Dermis microvascular lymphatic vessel endothelial cell (primary cell): ENCODE measurements around the gene HEPHL1. TPM values are rescaled to one million over a fixed set of nuclear protein-coding genes. Genes with fewer than 3 reads are reported as not detected.

Experiments
- DNase-seq, 2 donors: peaks; one replicate each; pipeline versions ENCODE4 v3.0.0 to v3.0.0-alpha.2; 2010; ENCODE audit warnings: low read depth in 2 of 2
- total RNA-seq: library from RNA; depleted of rRNA; stranded (reverse); fragments of >200 nt; gene quantifications from 2 replicates; pipeline ENCODE4 v1.2.1, GENCODE V29; 2014

HEPHL1 gene
- total RNA-seq, 1 donor from 2014 or later: not detected

- no peak for DNase-seq
These were observed 3.4 kb downstream of the HEPHL1 start for GRCh38 chr11:94024547-94024946.

GRCh38 chr11:94025690-94026394, 4.7 kb downstream of the HEPHL1 start:
- DNase-seq: no peak

GRCh38 chr11:94027210-94027609, 6.1 kb downstream of the HEPHL1 start:
- no peak for DNase-seq

- DNase-seq: no peak
These were observed 7.3 kb downstream of the HEPHL1 start for GRCh38 chr11:94028436-94028835.

GRCh38 chr11:94030059-94030458, 8.9 kb downstream of the HEPHL1 start:
- no peak for DNase-seq

- no peak for DNase-seq
These were observed 10.5 kb downstream of the HEPHL1 start for GRCh38 chr11:94031625-94032024.

GRCh38 chr11:94032066-94032465, 10.9 kb downstream of the HEPHL1 start:
- no peak for DNase-seq

- DNase-seq: no peak
These were observed 11.6 kb downstream of the HEPHL1 start for GRCh38 chr11:94032725-94033124.

GRCh38 chr11:94034207-94034606, 13.1 kb downstream of the HEPHL1 start:
- DNase-seq: no peak

- DNase-seq: no peak
These were observed 14.9 kb downstream of the HEPHL1 start for GRCh38 chr11:94036096-94036495.

- no peak for DNase-seq
These were observed 22.1 kb downstream of the HEPHL1 start for GRCh38 chr11:94043241-94043640.

GRCh38 chr11:94046796-94047195, 25.6 kb downstream of the HEPHL1 start:
- no peak for DNase-seq

GRCh38 chr11:94048032-94048709, 27.0 kb downstream of the HEPHL1 start:
- DNase-seq: no peak

GRCh38 chr11:94049351-94049750, 28.2 kb downstream of the HEPHL1 start:
- DNase-seq: no peak

GRCh38 chr11:94058630-94059029, 37.5 kb downstream of the HEPHL1 start:
- DNase-seq: no peak

GRCh38 chr11:94059065-94059464, 37.9 kb downstream of the HEPHL1 start:
- DNase-seq: no peak

- no peak for DNase-seq
These were observed 39.2 kb downstream of the HEPHL1 start for GRCh38 chr11:94060401-94060800.

GRCh38 chr11:94062360-94062759, 41.2 kb downstream of the HEPHL1 start:
- no peak for DNase-seq

GRCh38 chr11:94066901-94067429, 45.8 kb downstream of the HEPHL1 start:
- DNase-seq: peak in 1 of 2 donors; percentile 17

GRCh38 chr11:94068764-94069163, 47.6 kb downstream of the HEPHL1 start:
- no peak for DNase-seq

GRCh38 chr11:94077552-94078293, 56.6 kb downstream of the HEPHL1 start:
- DNase-seq: no peak

- DNase-seq: no peak
These were observed 63.0 kb downstream of the HEPHL1 start for GRCh38 chr11:94084164-94084563.
